TTC549 (cell line): ENCODE results near the gene TTC14.

Experiments used
- FAIRE-seq: peaks from 2 replicates; lab custom pipeline; 2012; peaks lifted over from hg19 to GRCh38; lab: Jason Lieb, UNC

The TTC14 gene

DNA sequence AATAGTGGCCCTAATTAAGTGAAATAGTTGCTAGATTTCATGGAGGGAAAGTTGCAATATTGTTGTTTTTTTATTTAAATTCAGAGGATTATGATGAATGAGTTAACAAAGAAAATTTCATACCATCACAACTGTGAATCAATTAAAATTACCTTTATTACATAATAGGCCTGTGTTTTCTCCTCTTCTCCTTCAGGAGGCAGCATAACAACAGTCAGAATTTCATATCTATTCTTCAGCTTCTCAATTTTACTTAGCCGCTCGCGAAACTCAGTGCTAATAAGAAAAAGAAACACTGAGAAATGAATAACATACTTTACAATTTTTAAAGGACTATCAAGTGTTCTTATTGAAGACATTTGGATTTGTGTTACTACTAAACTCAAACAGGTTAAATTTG is 29.4 kb downstream of the TTC14 start:
- FAIRE-seq = no peak

DNA sequence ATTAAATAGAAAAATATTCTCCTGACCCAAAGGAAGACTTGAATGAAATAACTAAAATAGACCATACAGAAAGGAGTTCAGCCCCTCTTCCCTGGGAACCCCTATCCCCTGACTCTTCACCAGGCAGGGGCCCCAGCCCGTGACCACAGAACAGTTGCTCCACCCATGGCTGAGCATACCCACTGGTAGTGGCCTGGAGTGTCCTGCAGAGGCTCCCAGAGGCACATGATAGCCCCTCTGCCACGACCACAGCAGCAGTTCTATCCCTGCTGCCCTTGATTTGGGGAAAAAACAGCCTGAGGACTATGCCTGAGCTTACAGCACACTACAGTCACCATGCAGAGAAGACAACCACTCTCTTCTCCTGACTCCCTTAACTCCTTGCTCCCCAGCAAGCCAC is 31.8 kb downstream of the TTC14 start:
- FAIRE-seq = no peak

DNA sequence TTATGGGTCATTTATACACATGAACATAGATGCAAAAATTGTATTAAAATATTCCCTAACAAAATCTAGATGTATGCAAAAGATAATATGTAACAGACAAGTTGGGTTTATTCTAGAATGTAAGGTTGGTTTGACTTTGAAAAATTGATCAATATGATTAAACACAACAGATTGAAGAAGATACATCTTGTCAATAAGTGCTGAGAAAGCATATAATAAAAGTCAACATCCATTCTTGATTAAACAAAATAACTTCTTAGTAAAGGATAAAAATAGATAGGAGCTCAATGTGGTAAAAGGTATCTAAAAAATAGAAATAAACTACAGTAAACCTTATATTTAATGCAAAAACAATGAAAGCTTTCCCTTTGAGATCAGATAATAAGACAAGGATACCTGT is 39.0 kb downstream of the TTC14 start:
- no peak for FAIRE-seq

DNA sequence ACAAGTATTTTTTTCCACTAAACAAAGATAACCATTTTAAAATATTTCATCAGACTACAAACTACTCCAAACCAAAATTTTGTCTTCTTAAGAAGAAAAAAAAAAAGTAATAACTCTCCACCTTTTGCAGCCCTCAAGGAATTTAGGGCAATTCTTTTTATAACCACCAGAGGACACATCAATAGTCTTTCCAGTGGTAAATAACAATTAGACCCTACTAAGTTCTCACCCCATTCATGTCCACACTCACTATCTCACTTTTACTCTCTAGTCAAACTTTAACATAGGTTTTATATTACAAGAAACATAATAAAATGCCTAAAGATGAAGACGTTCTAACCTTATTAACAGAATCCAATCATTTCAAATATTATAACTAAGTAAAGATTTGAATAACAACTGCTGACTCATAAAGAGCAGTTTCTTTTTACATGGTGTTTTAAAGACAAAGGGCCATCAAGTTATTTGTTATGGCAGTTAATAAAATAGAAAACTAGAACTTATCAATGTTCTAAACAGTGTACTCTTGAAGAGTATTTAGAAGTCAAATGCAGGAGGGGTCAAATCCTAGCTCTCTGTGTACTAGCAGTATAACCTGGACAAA is 44.3 kb downstream of the TTC14 start:
- no peak for FAIRE-seq

DNA sequence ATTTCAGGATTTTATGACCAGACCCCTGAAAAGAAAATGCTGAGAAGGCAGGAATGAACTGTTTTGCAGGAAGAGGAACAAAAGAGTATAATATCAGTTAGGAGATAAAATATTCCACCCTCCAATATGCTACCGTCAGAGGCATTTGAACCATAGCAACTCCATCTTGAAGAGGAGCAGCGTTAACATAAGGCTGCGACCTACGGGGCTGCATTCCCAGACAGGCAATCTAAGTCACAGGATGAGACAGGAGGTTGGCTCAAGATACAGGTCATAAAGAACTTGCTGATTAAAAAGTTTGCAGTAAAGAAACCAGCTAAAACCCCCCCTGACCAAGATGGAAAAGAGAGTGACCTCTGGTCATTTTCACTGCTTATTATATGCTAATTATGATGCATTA is 54.4 kb downstream of the TTC14 start:
- FAIRE-seq = no peak

DNA sequence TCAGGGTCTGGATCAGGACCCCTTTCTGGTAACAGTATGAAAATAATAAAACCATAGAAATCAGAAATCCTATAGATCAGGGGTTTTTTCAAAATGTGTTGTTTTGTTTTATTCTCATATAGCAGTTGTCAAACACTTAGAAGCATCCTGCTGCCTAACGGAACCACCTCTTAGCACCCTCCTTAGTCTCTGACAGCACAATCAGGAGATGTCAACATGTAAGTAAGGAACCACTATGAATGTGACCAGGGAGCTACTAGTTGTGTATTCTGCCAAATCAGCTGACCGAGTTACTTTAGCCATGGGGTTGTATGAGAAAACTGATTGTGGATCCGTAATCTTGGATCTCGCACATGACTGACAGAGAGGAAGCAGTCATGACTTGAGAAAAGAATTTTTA is 55.1 kb downstream of the TTC14 start:
- FAIRE-seq = no peak
